ENCODE data around the gene ERO1B. TPM values are rescaled to one million over a fixed set of nuclear protein-coding genes. Genes with fewer than 3 reads are reported as not detected.
"Not testable (repeated sequence)": the region's sequence is repeated elsewhere in the genome, so short reads cannot be mapped to it uniquely, and the experiment has no call there.

Gene ERO1B
- polyA plus RNA-seq, 4 donors: 10.3 to 15.2 (median 12.7) TPM

GRCh38 chr1:236201786-236202185 lies 80.0 kb downstream of the ERO1B start:
- no peak for DNase-seq (ENCODE audit: low read depth in 4 of 4, low spot score in 2 of 4)

GRCh38 chr1:236200925-236201324 lies 80.8 kb downstream of the ERO1B start:
- DNase-seq (ENCODE audit: low read depth in 4 of 4, low spot score in 2 of 4): no peak

GRCh38 chr1:236193184-236193583 lies 88.6 kb downstream of the ERO1B start:
- no peak for DNase-seq (ENCODE audit: low read depth in 4 of 4, low spot score in 2 of 4)

- DNase-seq (ENCODE audit: low read depth in 4 of 4, low spot score in 2 of 4): not testable (repeated sequence)
Observed at GRCh38 chr1:236188084-236188483, 93.7 kb downstream of the ERO1B start.

GRCh38 chr1:236186471-236186870 lies 95.3 kb downstream of the ERO1B start:
- not testable (repeated sequence) for DNase-seq (ENCODE audit: low read depth in 4 of 4, low spot score in 2 of 4)

- no peak for DNase-seq (ENCODE audit: low read depth in 4 of 4, low spot score in 2 of 4)
Observed at GRCh38 chr1:236185687-236186086, 96.1 kb downstream of the ERO1B start.

GRCh38 chr1:236181059-236181458 lies 100.7 kb downstream of the ERO1B start:
- no peak for DNase-seq (ENCODE audit: low read depth in 4 of 4, low spot score in 2 of 4)

- DNase-seq (ENCODE audit: low read depth in 4 of 4, low spot score in 2 of 4): no peak
Observed at GRCh38 chr1:236179634-236180033, 102.1 kb downstream of the ERO1B start.

- no peak for DNase-seq (ENCODE audit: low read depth in 4 of 4, low spot score in 2 of 4)
Observed at GRCh38 chr1:236176337-236177336, 105.1 kb downstream of the ERO1B start.

GRCh38 chr1:236175642-236176336 lies 106.0 kb downstream of the ERO1B start:
- no peak for DNase-seq (ENCODE audit: low read depth in 4 of 4, low spot score in 2 of 4)

- no peak for DNase-seq (ENCODE audit: low read depth in 4 of 4, low spot score in 2 of 4)
Observed at GRCh38 chr1:236173174-236173767, 108.5 kb downstream of the ERO1B start.

GRCh38 chr1:236172041-236172579 lies 109.6 kb downstream of the ERO1B start:
- no peak for DNase-seq (ENCODE audit: low read depth in 4 of 4, low spot score in 2 of 4)

GRCh38 chr1:236168716-236169429 lies 112.9 kb downstream of the ERO1B start:
- DNase-seq (ENCODE audit: low read depth in 4 of 4, low spot score in 2 of 4): no peak

GRCh38 chr1:236167578-236167977 lies 114.2 kb downstream of the ERO1B start:
- DNase-seq (ENCODE audit: low read depth in 4 of 4, low spot score in 2 of 4): no peak

GRCh38 chr1:236167154-236167553 lies 114.6 kb downstream of the ERO1B start:
- no peak for DNase-seq (ENCODE audit: low read depth in 4 of 4, low spot score in 2 of 4)

- no peak for DNase-seq (ENCODE audit: low read depth in 4 of 4, low spot score in 2 of 4)
Observed at GRCh38 chr1:236166041-236166440, 115.7 kb downstream of the ERO1B start.
